Nephron progenitor cell (in vitro differentiated cells): ENCODE measurements around the gene KIAA0753.

Experiments
- DNase-seq: peaks from one replicate; pipeline ENCODE4 v3.0.0; 2021
- H3K27ac Mint-ChIP-seq: 2 replicates; pipeline ENCODE4 v1.8.0; 2021; ENCODE audit warnings: mild to moderate bottlenecking, moderate library complexity, mixed read lengths
- H3K27me3 Mint-ChIP-seq: 2 replicates; pipeline ENCODE4 v1.8.0; 2021; ENCODE audit warnings: mild to moderate bottlenecking, low read depth, mixed read lengths; ENCODE audit not compliant: poor library complexity
- H3K36me3 Mint-ChIP-seq: 2 replicates; pipeline ENCODE4 v1.8.0; 2021; ENCODE audit warnings: low read depth, mixed read lengths
- H3K4me1 Mint-ChIP-seq: 2 replicates; pipeline ENCODE4 v1.8.0; 2021; ENCODE audit warnings: mixed read lengths
- H3K4me3 Mint-ChIP-seq: 2 replicates; pipeline ENCODE4 v1.8.0; 2021; ENCODE audit warnings: mild to moderate bottlenecking, moderate library complexity, mixed read lengths
- H3K9me3 Mint-ChIP-seq: 2 replicates; pipeline ENCODE4 v1.8.0; 2021; ENCODE audit warnings: mild to moderate bottlenecking, moderate library complexity, mixed read lengths
- TF ChIP-seq, protein P1 (sequence below): fragments of 200-600 bp; sonication (generic); IDR thresholded peaks from 2 replicates; pipeline ENCODE4 v1.5.0; 2021; ENCODE audit warnings: antibody characterized with exemption

The KIAA0753 gene

GRCh38 chr17:6677946-6678345 lies 37.4 kb upstream of the KIAA0753 start:
- no peak overlapping the region for H3K27ac Mint-ChIP-seq
- TF ChIP-seq, protein P1, sequence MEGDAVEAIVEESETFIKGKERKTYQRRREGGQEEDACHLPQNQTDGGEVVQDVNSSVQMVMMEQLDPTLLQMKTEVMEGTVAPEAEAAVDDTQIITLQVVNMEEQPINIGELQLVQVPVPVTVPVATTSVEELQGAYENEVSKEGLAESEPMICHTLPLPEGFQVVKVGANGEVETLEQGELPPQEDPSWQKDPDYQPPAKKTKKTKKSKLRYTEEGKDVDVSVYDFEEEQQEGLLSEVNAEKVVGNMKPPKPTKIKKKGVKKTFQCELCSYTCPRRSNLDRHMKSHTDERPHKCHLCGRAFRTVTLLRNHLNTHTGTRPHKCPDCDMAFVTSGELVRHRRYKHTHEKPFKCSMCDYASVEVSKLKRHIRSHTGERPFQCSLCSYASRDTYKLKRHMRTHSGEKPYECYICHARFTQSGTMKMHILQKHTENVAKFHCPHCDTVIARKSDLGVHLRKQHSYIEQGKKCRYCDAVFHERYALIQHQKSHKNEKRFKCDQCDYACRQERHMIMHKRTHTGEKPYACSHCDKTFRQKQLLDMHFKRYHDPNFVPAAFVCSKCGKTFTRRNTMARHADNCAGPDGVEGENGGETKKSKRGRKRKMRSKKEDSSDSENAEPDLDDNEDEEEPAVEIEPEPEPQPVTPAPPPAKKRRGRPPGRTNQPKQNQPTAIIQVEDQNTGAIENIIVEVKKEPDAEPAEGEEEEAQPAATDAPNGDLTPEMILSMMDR = no peak
- no peaks in the 10 kb centered on the region for H3K9me3 Mint-ChIP-seq
- H3K27me3 Mint-ChIP-seq = peaks cover 29% of the 10 kb centered on the region
- peaks cover 17% of the 10 kb centered on the region for H3K4me1 Mint-ChIP-seq
- no peaks in the 10 kb centered on the region for H3K36me3 Mint-ChIP-seq
- no peak for DNase-seq
- H3K4me3 Mint-ChIP-seq = no peak overlapping the region

GRCh38 chr17:6677158-6677831 lies 36.8 kb upstream of the KIAA0753 start:
- Mint-ChIP-seq H3K4me3 (no peak overlapping the region), H3K36me3 (no peaks in the 10 kb centered on the region), H3K4me1 (peaks cover 17% of the 10 kb centered on the region), H3K27me3 (peaks cover 29% of the 10 kb centered on the region), H3K9me3 (no peaks in the 10 kb centered on the region), H3K27ac (no peak overlapping the region)
- DNase-seq = peak; percentile 40
- TF ChIP-seq, protein P1 = no peak

DNA sequence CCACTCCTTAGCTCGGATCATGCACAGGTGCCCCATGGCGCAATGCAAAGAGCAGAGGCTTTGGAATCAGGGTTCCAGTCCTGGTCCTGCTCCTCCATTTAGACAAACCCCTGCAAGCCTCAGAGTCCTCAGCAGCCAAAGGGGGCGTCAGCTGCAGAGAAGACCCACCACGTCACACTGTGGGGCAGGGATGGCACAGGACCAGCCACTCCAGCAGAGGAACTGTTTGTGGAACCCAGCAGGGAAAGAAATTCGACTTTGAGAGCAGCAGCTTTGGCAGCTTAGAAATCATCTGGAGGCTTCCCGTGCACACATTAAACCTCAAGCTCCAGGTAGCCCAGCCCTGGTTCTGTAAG lies 36.3 kb upstream of the KIAA0753 start:
- no peak for DNase-seq
- TF ChIP-seq, protein P1 = no peak
- no peak overlapping the region for H3K4me3 Mint-ChIP-seq
- peaks cover 17% of the 10 kb centered on the region for H3K4me1 Mint-ChIP-seq
- H3K9me3 Mint-ChIP-seq = no peaks in the 10 kb centered on the region
- H3K36me3 Mint-ChIP-seq = no peaks in the 10 kb centered on the region
- no peak overlapping the region for H3K27ac Mint-ChIP-seq
- H3K27me3 Mint-ChIP-seq = peaks cover 26% of the 10 kb centered on the region

GRCh38 chr17:6675201-6675825 lies 34.8 kb upstream of the KIAA0753 start:
- Mint-ChIP-seq H3K4me3 (no peak overlapping the region), H3K27ac (no peak overlapping the region), H3K36me3 (no peaks in the 10 kb centered on the region), H3K27me3 (peaks cover 17% of the 10 kb centered on the region), H3K9me3 (no peaks in the 10 kb centered on the region), H3K4me1 (peaks cover 17% of the 10 kb centered on the region)
- no peak for DNase-seq
- TF ChIP-seq, protein P1 = no peak

DNA sequence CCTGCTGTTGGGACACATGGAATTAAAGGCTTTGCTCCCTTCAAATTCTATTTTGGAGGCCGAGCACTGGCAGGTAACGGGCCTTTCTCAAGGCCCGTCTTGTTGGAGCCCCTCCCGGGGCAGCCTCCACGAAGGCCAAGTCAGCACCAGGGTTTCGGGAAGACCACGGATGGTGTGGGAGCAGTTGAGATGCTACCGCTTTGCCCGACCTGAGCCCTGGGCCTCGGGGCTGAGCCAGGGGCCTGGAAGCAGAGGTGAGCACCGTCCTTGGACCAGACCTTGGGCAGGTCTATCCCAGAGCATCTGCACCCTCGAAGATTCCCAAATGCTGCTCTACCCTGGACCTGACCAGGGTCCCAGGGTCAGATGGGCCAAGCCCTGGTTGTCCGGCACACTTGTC lies 34.1 kb upstream of the KIAA0753 start:
- H3K27me3 Mint-ChIP-seq = peaks cover 12% of the 10 kb centered on the region
- H3K4me3 Mint-ChIP-seq = no peak overlapping the region
- no peaks in the 10 kb centered on the region for H3K36me3 Mint-ChIP-seq
- no peak for DNase-seq
- H3K9me3 Mint-ChIP-seq = no peaks in the 10 kb centered on the region
- TF ChIP-seq, protein P1 = no peak
- H3K27ac Mint-ChIP-seq = no peak overlapping the region
- peaks cover 17% of the 10 kb centered on the region for H3K4me1 Mint-ChIP-seq

DNA sequence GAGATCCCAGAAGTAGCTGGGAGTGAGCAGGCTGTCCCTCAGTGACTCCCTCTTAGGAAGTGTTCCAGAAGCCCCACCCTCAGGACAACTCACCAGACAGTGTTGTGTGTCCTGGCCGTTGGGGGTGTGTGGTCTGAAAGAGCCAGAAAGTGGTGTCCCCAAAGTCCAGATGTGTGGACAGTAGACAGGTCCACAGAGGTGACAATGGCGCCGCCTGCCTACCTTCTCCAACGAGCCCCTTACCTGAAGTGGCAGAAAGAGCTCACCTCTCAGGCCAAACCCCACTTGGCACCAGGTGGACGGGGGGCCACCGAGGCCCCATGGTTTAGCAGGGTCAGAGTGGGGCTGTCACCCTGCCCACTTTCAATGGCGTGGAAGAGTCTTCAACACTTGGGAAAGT lies 30.9 kb upstream of the KIAA0753 start:
- peaks cover 13% of the 10 kb centered on the region for H3K4me1 Mint-ChIP-seq
- H3K36me3 Mint-ChIP-seq = no peaks in the 10 kb centered on the region
- DNase-seq = no peak
- TF ChIP-seq, protein P1 = no peak
- peaks cover 27% of the 10 kb centered on the region for H3K27me3 Mint-ChIP-seq
- H3K27ac Mint-ChIP-seq = no peak overlapping the region
- no peak overlapping the region for H3K4me3 Mint-ChIP-seq
- no peaks in the 10 kb centered on the region for H3K9me3 Mint-ChIP-seq
